BLaER1 (cell line): ENCODE data around the gene TECR.
"Not testable (repeated sequence)": the region's sequence is repeated elsewhere in the genome, so short reads cannot be mapped to it uniquely, and the experiment has no call there.

Experiments used
- H3K27ac ChIP-seq: shearing (Covaris generic); formaldehyde crosslinking; 2 replicates; pipeline ENCODE4 v1.8.1; 2022
- H3K27me3 ChIP-seq: shearing (Covaris generic); formaldehyde crosslinking; 2 replicates; pipeline ENCODE4 v1.8.1; 2022
- H3K36me3 ChIP-seq: shearing (Covaris generic); formaldehyde crosslinking; 2 replicates; pipeline ENCODE4 v1.8.1; 2022
- H3K4me1 ChIP-seq: shearing (Covaris generic); formaldehyde crosslinking; 2 replicates; pipeline ENCODE4 v1.8.1; 2022
- H3K4me2 ChIP-seq: shearing (Covaris generic); formaldehyde crosslinking; 2 replicates; pipeline ENCODE4 v1.8.1; 2022
- H3K4me3 ChIP-seq: shearing (Covaris generic); formaldehyde crosslinking; 2 replicates; pipeline ENCODE4 v1.8.1; 2022
- H3K9ac ChIP-seq: shearing (Covaris generic); formaldehyde crosslinking; 2 replicates; pipeline ENCODE4 v1.8.1; 2022
- H3K9me3 ChIP-seq: shearing (Covaris generic); formaldehyde crosslinking; 2 replicates; pipeline ENCODE4 v1.8.1; 2022
- H4K20me1 ChIP-seq: shearing (Covaris generic); formaldehyde crosslinking; 2 replicates; pipeline ENCODE4 v1.8.1; 2022
- Cebpa-rat ChIP-seq: shearing (Covaris generic); IDR thresholded peaks from 2 replicates; pipeline ENCODE4 v1.8.1; 2022

Gene TECR

GRCh38 chr19:14530506-14530905 lies 1.1 kb downstream of the TECR start:
- Histone ChIP-seq H3K4me1 (peaks cover 50% of the 10 kb centered on the region), H4K20me1 (peaks cover 51% of the 10 kb centered on the region), H3K27me3 (no peaks in the 10 kb centered on the region), H3K9ac (peak overlapping the region; percentile 86; the same call in 1 of the 2 replicates), H3K36me3 (peaks cover 32% of the 10 kb centered on the region), H3K27ac (no peak overlapping the region), H3K4me2 (peak overlapping the region; percentile 95), H3K4me3 (peak overlapping the region; percentile 75), H3K9me3 (no peaks in the 10 kb centered on the region)
- TF ChIP-seq Cebpa-rat = no peak

- no peak overlapping the region for H3K4me3 ChIP-seq
- H3K9me3 ChIP-seq = no peaks in the 10 kb centered on the region
- peaks cover 70% of the 10 kb centered on the region for H3K4me1 ChIP-seq
- H3K36me3 ChIP-seq = peaks cover 32% of the 10 kb centered on the region
- no peak overlapping the region for H3K9ac ChIP-seq
- H3K27me3 ChIP-seq = no peaks in the 10 kb centered on the region
- no peak overlapping the region for H3K27ac ChIP-seq
- no peak overlapping the region for H3K4me2 ChIP-seq
- no peak for TF ChIP-seq Cebpa-rat
- H4K20me1 ChIP-seq = peaks cover 77% of the 10 kb centered on the region
These were observed 4.1 kb downstream of the TECR start for GRCh38 chr19:14533450-14533849.

- Histone ChIP-seq H3K36me3 (peaks cover 49% of the 10 kb centered on the region), H3K4me1 (peaks cover 73% of the 10 kb centered on the region), H3K9ac (no peak overlapping the region), H3K27ac (no peak overlapping the region), H3K9me3 (no peaks in the 10 kb centered on the region), H3K4me3 (no peak overlapping the region), H4K20me1 (peaks cover 77% of the 10 kb centered on the region), H3K4me2 (peak overlapping the region; percentile 19; the same call in 1 of the 2 replicates), H3K27me3 (no peaks in the 10 kb centered on the region)
- TF ChIP-seq Cebpa-rat = no peak
These were observed 7.7 kb downstream of the TECR start for GRCh38 chr19:14536926-14537692.

- Histone ChIP-seq H3K9ac (no peak overlapping the region), H3K36me3 (peaks cover 20% of the 10 kb centered on the region; the same call in 1 of the 2 replicates), H3K4me1 (peaks cover 83% of the 10 kb centered on the region), H4K20me1 (peaks cover 68% of the 10 kb centered on the region), H3K27me3 (no peaks in the 10 kb centered on the region), H3K4me3 (no peak overlapping the region), H3K9me3 (no peaks in the 10 kb centered on the region), H3K4me2 (peak overlapping the region; percentile 19), H3K27ac (peak overlapping the region; percentile 56)
- TF ChIP-seq Cebpa-rat = no peak
These were observed 11.5 kb downstream of the TECR start for GRCh38 chr19:14540741-14541525.

GRCh38 chr19:14541979-14542378 lies 12.6 kb downstream of the TECR start:
- Histone ChIP-seq H3K4me2 (peak overlapping the region; percentile 81), H3K4me1 (peaks cover 85% of the 10 kb centered on the region), H3K27ac (peak overlapping the region; percentile 56; the same call in 1 of the 2 replicates), H4K20me1 (peaks cover 69% of the 10 kb centered on the region), H3K36me3 (peaks cover 20% of the 10 kb centered on the region; the same call in 1 of the 2 replicates)
- H3K9ac ChIP-seq, H3K9me3 ChIP-seq, H3K27me3 ChIP-seq, H3K4me3 ChIP-seq: not testable (repeated sequence)

GRCh38 chr19:14542711-14543328 lies 13.4 kb downstream of the TECR start:
- H3K4me1 ChIP-seq = peaks cover 86% of the 10 kb centered on the region
- no peaks in the 10 kb centered on the region for H3K9me3 ChIP-seq
- H3K36me3 ChIP-seq = peaks cover 20% of the 10 kb centered on the region; the same call in 1 of the 2 replicates
- H3K4me2 ChIP-seq = peak overlapping the region; percentile 81
- peak overlapping the region; percentile 63 for H3K9ac ChIP-seq
- H3K27ac ChIP-seq = peak overlapping the region; percentile 80
- no peaks in the 10 kb centered on the region for H3K27me3 ChIP-seq
- H4K20me1 ChIP-seq = peaks cover 61% of the 10 kb centered on the region
- TF ChIP-seq Cebpa-rat = no peak
- no peak overlapping the region for H3K4me3 ChIP-seq

GRCh38 chr19:14544047-14544446 lies 14.7 kb downstream of the TECR start:
- H4K20me1 ChIP-seq = peaks cover 54% of the 10 kb centered on the region
- peak overlapping the region; percentile 89 for H3K4me2 ChIP-seq
- peak overlapping the region; percentile 54; the same call in 1 of the 2 replicates for H3K9ac ChIP-seq
- TF ChIP-seq Cebpa-rat = no peak
- H3K9me3 ChIP-seq = no peaks in the 10 kb centered on the region
- H3K27me3 ChIP-seq = no peaks in the 10 kb centered on the region
- H3K36me3 ChIP-seq = peaks cover 30% of the 10 kb centered on the region; the same call in 1 of the 2 replicates
- H3K4me1 ChIP-seq = peaks cover 93% of the 10 kb centered on the region
- H3K27ac ChIP-seq = peak overlapping the region; percentile 81
- H3K4me3 ChIP-seq = 0 out of 2 replicates have a peak overlapping the region, but pooled peaks have one; percentile 31

- H3K9ac ChIP-seq = peak overlapping the region; percentile 63
These were observed 15.8 kb downstream of the TECR start for GRCh38 chr19:14544977-14545715.

GRCh38 chr19:14545716-14546082 lies 16.3 kb downstream of the TECR start:
- peak overlapping the region; percentile 48 for H3K4me3 ChIP-seq
- peaks cover 95% of the 10 kb centered on the region for H3K4me1 ChIP-seq
- TF ChIP-seq Cebpa-rat = no peak
- peak overlapping the region; percentile 63 for H3K9ac ChIP-seq
- H3K4me2 ChIP-seq = peak overlapping the region; percentile 89
- H3K27ac ChIP-seq = peak overlapping the region; percentile 50
- H3K27me3 ChIP-seq = no peaks in the 10 kb centered on the region
- peaks cover 22% of the 10 kb centered on the region; the same call in 1 of the 2 replicates for H3K36me3 ChIP-seq
- peaks cover 51% of the 10 kb centered on the region for H4K20me1 ChIP-seq
- no peaks in the 10 kb centered on the region for H3K9me3 ChIP-seq

More at GRCh38 chr19:14544977-14545715, 15.8 kb downstream of the TECR start:
- no peaks in the 10 kb centered on the region for H3K9me3 ChIP-seq
- H3K27me3 ChIP-seq = no peaks in the 10 kb centered on the region
- peak overlapping the region; percentile 89 for H3K4me2 ChIP-seq
- H3K36me3 ChIP-seq = peaks cover 26% of the 10 kb centered on the region; the same call in 1 of the 2 replicates
- H4K20me1 ChIP-seq = peaks cover 49% of the 10 kb centered on the region
- TF ChIP-seq Cebpa-rat = no peak
- H3K4me1 ChIP-seq = peaks cover 95% of the 10 kb centered on the region
- H3K27ac ChIP-seq = peak overlapping the region; percentile 50
- peak overlapping the region; percentile 48 for H3K4me3 ChIP-seq
